Hematopoietic multipotent progenitor cell treated with erythropoietin and hydrocortisone succinate and interleukin-3 and kit ligand, for 4 days (in vitro differentiated cells): ENCODE results near the gene DDX1.
"Not testable (repeated sequence)": the region's sequence is repeated elsewhere in the genome, so short reads cannot be mapped to it uniquely, and the experiment has no call there.

Experiments
- DNase-seq: peaks from one replicate; pipeline ENCODE4 v3.0.0-alpha.2; 2015

The DDX1 gene

GRCh38 chr2:15595936-15596335 lies 4.3 kb downstream of the DDX1 start:
- no peak for DNase-seq

DNA sequence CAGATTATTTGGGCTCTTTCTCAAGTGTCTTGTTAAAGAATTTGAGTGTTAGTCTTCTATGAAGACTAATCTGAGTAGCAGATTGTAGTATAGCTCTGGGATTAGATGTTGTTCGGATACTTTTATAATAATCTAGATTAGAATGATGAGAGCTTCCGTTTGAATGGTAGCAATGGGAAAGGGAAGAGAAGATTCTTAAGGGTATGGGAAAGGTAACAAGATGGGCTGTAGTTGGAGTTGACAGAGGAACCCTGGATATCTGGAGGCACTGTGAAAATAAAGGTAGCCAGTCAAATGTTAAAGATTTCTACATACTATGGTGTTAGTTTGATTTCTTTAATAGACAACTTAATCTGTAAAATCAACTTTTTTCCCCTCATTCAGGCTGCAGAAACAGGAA lies 4.7 kb downstream of the DDX1 start:
- no peak for DNase-seq

- DNase-seq = no peak
These were observed 5.3 kb downstream of the DDX1 start for GRCh38 chr2:15596968-15597367.

DNA sequence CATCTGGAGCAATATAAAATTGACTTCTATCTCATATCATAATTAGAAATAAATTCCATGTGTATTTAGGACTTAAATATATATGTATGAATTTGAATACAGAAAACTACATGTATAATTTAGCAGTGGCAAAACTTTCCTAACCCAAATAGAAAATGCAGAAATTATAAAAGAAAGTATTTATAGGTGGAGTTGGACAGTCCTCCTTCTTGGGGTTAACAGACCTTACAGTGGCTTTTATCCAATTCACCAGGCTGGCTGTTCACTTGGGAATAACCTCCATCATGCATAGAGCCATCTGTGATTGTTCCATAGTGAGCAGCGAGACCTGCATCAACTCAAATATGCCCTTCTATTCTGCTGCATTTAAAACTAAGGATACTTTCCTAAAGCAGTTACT lies 8.3 kb downstream of the DDX1 start:
- DNase-seq = no peak

DNA sequence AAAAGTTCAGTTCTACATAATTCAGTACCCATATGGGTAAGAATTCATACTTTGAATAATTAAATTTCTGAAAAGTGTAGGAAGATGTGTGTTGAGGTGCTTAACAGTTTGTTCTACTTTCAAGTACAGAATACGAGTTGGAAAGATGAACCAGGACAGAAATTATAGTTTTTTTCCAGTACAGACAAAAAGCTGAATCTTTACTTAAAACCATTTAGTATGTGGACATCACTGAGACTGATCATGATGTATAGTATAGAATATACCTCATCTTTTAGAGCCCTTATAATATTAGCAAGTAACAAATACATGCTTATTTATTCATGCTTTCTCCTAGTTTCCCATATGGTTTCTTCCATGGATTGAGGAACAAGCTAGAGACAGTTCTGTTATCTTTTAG lies 10.0 kb downstream of the DDX1 start:
- DNase-seq = no peak

GRCh38 chr2:15602393-15602792 lies 10.7 kb downstream of the DDX1 start:
- DNase-seq = no peak

GRCh38 chr2:15603044-15603765 lies 11.5 kb downstream of the DDX1 start:
- no peak for DNase-seq

GRCh38 chr2:15603948-15604347 lies 12.3 kb downstream of the DDX1 start:
- no peak for DNase-seq

DNA sequence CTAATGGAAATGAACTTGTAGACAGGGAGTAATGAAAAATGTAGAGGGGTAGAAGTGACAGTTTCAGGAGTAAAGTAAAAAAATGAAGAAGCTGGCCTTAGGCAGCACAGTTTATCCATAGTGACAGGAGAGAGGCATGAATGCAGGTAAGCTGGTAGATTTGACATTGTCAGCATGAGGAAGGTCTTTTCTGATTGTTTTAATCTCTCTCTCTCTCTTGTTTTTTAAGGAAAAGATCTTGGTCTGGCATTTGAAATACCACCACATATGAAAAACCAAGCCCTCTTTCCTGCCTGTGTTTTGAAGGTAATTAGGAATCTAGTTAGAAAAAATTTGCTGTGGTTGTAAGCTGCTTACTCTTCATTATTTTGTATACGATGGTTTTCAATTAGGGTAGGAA lies 14.1 kb downstream of the DDX1 start:
- no peak for DNase-seq

DNA sequence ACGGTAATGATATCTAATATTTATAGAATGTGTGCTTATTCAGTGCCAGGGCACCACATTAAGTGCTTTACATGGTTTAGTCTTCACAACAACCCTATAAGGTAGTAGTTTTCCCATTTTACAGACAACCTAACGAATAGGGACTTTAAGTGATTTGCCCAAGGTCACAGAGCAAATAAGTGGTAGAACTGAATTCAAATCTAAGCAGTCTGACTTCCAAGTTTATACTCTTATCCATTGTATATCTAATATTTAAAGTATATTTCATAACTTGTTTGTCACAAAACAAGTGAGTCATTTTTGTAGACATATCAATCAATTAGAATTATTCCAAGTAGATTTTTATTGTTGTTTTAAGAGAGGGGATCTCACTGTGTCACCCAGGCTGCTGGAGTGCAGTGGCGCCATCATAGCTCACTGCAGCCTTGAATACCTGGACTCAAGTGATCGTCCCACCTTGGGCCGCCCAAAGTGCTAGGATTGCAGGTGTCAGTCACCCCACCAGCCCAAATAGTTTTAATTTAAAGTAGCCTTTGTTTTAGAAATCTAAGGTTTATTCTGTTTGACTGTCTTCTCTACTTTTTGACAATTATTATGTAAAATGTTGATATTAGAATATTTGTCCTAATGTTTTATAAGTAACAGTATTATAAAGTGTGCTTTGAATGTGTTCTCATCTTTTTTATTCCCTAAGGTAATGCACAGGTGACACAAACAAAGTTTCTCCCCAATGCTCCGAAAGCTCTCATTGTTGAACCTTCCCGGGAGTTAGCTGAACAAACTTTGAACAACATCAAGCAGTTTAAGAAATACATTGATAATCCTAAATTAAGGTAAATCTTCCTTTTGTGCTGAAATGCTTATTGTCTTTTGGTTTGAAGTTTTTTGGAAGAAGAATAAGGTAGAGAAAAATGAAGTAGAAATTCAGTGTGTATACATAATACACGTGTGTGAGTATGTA lies 15.1 kb downstream of the DDX1 start:
- no peak for DNase-seq

- DNase-seq = no peak
These were observed 16.2 kb downstream of the DDX1 start for GRCh38 chr2:15607709-15608391.

- no peak for DNase-seq
These were observed 16.7 kb downstream of the DDX1 start for GRCh38 chr2:15608392-15608761.

DNA sequence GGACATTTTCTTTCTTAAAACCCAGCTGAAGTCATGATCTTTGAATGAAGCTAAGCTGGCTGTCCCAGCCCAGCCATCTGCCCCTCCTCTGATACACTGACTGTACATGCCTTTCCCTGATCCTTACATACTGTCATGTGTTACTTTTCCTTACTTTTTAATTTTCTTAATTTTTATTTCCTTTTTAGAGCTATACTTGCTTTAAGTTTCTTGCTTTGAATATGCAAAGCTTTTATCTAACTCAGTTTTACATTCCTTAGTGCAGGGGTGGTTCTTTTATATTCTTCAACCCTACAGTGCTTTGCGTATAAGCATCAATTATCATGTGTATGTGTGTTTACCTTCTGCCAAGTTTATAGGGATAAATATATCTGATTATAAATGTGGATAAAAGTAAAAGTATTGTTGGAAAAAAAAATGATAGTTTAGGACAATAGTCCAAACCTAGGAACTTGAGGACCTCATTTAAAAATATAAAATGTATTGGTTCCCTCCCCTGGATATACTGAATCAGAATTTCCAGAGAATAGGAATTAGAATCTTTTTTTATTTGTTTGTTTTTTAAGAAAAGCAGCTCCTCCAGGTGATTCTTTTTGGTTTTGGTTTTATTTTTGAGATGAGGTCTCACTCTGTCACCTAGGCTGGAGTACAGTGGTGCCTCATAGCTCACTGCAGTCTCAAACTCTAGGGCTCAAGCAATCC lies 17.8 kb downstream of the DDX1 start:
- DNase-seq = no peak

DNA sequence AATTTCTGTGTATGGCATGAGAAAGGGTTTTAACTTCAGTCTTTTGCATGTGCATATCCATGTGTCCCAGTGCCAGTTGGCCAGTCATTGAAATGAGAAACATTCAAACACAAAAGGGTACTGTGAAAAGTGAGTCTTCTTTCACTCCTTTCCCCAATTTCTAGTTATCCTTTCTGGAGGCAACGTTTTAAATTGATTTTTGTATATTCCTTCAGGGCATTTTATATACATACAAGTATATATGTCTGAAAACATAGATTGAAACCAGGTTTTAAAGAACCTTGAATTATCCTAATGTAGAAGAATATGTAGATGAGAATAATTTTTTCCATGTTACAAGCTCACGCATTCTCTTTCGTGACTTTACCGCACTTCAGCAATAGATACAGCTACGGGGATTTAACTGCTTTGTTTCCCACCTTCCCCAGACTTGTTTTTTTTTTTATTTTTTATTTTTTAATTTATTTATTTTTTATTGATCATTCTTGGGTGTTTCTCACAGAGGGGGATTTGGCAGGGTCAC lies 18.8 kb downstream of the DDX1 start:
- DNase-seq = no peak

- DNase-seq = not testable (repeated sequence)
These were observed 20.4 kb downstream of the DDX1 start for GRCh38 chr2:15612101-15612500.

DNA sequence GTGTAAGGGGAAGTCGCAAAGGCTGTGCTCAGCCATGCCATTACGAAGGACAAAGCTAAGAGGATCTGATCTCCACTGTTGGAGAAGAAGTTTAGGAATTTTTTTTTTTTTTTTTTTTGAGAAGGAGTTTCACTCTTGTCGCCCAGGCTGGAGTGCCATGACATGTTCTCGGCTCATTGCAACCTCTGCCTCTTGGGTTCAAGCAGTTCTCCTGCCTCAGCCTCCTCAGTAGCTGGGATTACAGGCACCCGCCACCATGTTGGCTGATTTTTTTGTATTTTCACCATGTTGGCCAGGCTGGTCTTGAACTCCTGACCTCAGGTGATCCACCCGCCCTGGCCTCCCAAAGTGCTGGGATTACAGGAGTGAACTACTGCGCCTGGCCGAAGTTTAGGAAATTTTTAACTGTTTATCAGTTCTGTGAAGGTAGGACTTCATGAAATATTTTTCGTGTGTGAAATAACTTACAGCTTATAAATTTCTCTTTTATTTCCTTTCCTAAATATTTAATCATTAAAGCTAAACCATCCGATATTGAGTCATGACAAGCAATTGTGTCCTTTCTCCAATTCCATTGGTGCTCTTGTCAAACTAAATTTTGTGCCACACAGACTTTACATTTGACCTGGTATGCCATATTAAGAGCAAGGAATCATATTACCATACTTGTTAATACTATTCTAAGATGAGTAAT lies 22.2 kb downstream of the DDX1 start:
- no peak for DNase-seq

GRCh38 chr2:15614545-15615300 lies 23.1 kb downstream of the DDX1 start:
- DNase-seq = peak; percentile 65

- DNase-seq = no peak
These were observed 23.7 kb downstream of the DDX1 start for GRCh38 chr2:15615301-15615920.

DNA sequence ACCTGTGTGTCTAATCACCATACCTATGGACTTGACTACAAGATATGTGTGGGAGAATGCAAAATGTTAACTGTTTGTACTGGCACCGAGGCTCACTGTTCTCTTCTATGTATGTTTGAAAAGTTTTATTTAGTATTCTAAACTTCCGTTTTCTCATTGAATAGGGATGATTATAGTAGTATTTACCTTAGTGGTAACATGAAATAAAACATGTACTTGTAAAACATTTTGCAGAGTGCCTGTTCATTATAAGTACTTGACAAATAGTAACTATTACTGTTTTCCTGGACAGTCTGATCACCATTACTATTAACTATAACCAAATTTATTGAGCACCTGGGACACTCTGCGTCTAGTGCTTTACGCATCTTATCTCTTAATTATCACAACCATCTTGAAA lies 24.8 kb downstream of the DDX1 start:
- DNase-seq = no peak

DNA sequence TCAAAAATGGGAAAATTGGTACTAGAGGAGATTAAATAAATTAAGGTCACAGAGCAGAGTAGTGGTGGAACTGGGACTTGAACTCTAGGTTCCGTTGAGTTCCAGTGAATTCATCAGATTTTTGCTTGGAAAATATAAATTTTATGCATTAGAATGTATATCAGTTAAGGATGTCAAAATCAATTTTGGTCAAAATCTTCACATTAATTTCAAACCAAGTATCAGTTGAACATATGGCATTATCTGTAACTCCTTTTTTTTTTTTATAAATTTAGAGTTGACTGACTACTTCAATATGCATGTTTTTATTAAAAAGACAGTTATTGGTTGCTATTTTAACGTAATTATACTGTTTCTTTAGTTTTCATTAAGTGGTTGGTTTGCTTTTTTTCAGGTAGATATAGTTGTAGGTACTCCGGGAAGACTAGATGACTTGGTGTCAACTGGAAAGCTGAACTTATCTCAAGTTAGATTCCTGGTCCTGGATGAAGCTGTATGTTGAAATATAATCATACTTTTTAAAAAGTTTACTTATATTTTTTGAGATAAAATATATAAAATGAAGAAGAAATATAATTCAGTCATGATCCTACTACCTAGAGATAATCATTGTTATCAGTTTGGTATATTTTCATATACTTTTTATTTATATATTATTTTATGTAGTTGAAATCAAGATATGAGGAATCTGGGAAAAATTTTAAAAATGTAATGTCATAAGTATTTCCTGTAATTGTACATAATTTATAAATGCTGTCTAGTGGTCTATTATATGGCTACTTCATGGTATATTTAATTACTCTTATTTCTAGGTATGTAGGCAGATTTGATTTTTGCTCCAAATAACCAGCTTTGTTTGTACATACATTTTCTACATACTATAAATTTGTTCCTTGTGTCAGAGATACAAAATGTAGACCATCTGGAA lies 25.4 kb downstream of the DDX1 start:
- DNase-seq = no peak
